Vagina (tissue), 2 donors: ENCODE measurements around the gene C11orf24. TPM values are rescaled to one million over a fixed set of nuclear protein-coding genes. Genes with fewer than 3 reads are reported as not detected.

ENCODE experiments used
- DNase-seq, 2 donors: peaks; one replicate each; pipeline ENCODE4 v3.0.0-alpha.2; 2017; ENCODE audit errors: extremely low spot score in 2 of 2
- H3K27ac ChIP-seq: fragments of 200-600 bp; sonication (generic); one replicate; pipeline ENCODE4 v1.5.1; 2019
- H3K27me3 ChIP-seq: fragments of 200-600 bp; sonication (generic); one replicate; pipeline ENCODE4 v1.5.1; 2019
- H3K36me3 ChIP-seq, 2 donors: fragments of 200-600 bp; sonication (generic); one replicate each; pipeline ENCODE4 v1.5.1; 2017 to 2019
- H3K4me1 ChIP-seq: fragments of 200-600 bp; sonication (generic); one replicate; pipeline ENCODE4 v1.5.1; 2019
- H3K4me3 ChIP-seq, 2 donors: fragments of 200-600 bp; sonication (generic); 1 replicate in 1 of 2; 2 replicates in 1 of 2; pipeline ENCODE4 v1.5.1; 2016 to 2019
- H3K9me3 ChIP-seq: fragments of 200-600 bp; sonication (generic); one replicate; pipeline ENCODE4 v1.5.1; 2019
- POLR2A ChIP-seq, 2 donors: fragments of 450-650 bp; IDR thresholded peaks; one replicate each; pipeline ENCODE4 v1.6.1; 2017; ENCODE audit warnings: antibody characterized with exemption in 2 of 2, mild to moderate bottlenecking in 2 of 2, moderate library complexity in 2 of 2
- POLR2AphosphoS5 ChIP-seq, 2 donors: sonication (generic); formaldehyde crosslinking; IDR thresholded peaks; one replicate each; pipeline ENCODE4 v1.9.0; 2017; ENCODE audit warnings: antibody characterized with exemption in 2 of 2, mild to moderate bottlenecking in 2 of 2, low read depth in 1 of 2; ENCODE audit not compliant: insufficient read depth in 1 of 2
- intact Hi-C: fragments of 100-400 bp; cut with DNase I; formaldehyde crosslinking; loops from one replicate; pipeline ENCODE4 v1.15.1; 2023
- total RNA-seq: library from RNA; depleted of rRNA; stranded (reverse); fragments of >200 nt; gene quantifications from one replicate; pipeline ENCODE4 v1.2.3, GENCODE V29; 2016
- TF ChIP-seq, protein P1 (sequence below), 3 experiments: fragments of 450-650 bp in 2 of 3; fragments of 200-600 bp in 1 of 3; sonication (generic) in 1 of 3; IDR thresholded peaks; one replicate each; pipeline ENCODE4 v1.5.1; 2017 to 2019; ENCODE audit warnings: antibody characterized with exemption in 3 of 3, mild to moderate bottlenecking in 2 of 3, moderate library complexity in 2 of 3

The C11orf24 gene
- total RNA-seq, 1 donor from 2014 or later = 38.1 TPM

DNA sequence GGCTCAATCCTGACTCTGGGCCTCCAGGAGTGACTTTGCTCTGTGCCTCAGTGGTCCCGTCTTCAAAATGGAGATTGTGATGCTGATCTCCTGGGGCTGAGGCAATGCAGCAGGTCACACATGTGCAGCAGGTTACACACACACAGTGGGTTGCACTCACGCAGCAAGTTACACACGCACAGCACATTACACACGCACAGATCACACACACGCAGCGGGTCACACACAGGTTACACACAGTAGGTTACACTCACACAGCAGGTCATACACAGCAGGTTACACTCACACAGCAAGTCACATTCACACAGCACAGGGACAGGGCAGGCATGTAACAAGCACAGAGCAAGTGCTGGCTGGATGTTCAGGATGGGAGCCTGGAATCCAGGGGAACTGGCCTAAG, 11.3 kb downstream of the C11orf24 start:
- no peak for DNase-seq
- Histone ChIP-seq H3K4me1 (peaks cover 30% of the 10 kb centered on the region), H3K9me3 (no peaks in the 10 kb centered on the region), H3K27me3 (no peaks in the 10 kb centered on the region), H3K27ac (no peak overlapping the region), H3K36me3 (peaks cover 0 to 38% of the 10 kb centered on the region in 2 donors), H3K4me3 (no peak overlapping the region)
- intact Hi-C loops = no loop called here
- TF ChIP-seq POLR2AphosphoS5 (IDR thresholded peaks at IDR 0.05; ENCODE audit: insufficient read depth in 1 of 2, low read depth in 1 of 2) = no peak
- TF ChIP-seq POLR2A (IDR thresholded peaks at IDR 0.05) = no peak
- TF ChIP-seq, protein P1, sequence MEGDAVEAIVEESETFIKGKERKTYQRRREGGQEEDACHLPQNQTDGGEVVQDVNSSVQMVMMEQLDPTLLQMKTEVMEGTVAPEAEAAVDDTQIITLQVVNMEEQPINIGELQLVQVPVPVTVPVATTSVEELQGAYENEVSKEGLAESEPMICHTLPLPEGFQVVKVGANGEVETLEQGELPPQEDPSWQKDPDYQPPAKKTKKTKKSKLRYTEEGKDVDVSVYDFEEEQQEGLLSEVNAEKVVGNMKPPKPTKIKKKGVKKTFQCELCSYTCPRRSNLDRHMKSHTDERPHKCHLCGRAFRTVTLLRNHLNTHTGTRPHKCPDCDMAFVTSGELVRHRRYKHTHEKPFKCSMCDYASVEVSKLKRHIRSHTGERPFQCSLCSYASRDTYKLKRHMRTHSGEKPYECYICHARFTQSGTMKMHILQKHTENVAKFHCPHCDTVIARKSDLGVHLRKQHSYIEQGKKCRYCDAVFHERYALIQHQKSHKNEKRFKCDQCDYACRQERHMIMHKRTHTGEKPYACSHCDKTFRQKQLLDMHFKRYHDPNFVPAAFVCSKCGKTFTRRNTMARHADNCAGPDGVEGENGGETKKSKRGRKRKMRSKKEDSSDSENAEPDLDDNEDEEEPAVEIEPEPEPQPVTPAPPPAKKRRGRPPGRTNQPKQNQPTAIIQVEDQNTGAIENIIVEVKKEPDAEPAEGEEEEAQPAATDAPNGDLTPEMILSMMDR (IDR thresholded peaks at IDR 0.05) = no peak

DNA sequence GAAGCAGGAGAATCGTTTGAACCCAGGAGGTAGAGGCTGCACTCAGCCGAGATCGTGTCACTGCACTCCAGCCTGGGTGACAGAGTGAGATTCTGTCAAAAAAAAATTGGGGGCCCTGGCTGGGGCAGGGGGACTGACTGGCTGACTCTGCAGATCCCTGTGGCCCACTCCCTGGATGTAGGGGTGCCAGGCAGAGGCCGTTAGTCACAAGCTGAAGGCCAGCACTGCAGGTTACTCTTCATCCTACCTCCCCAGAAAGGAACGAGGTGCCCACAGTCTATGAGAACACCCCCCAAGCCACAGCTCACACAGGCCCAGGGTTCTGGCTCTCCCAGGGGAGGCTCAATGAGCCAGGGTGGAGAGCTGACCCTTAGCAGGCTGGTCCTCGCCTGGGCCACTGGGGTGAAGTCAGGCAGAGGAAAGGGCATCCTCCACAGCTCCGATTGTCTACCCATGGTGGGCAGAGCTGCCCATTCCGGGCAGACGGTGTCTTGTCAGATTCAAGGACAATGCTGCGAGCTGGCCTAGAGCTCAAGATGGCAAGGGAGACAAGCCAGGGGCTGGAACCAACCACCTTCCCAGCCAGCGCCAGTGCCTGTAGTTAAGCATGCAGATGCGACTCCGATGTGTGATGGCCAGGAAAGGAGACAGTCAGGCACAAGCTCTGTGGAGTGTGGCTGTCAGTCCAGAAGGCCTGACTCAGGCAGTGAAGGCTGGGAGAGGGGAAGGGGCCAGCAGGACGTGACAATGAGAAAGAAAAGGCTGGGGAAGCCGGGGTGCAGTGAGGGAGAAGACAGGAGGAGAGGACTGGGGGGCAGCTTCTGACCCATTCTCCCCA, 12.4 kb downstream of the C11orf24 start:
- Histone ChIP-seq H3K27ac (no peak overlapping the region), H3K9me3 (no peaks in the 10 kb centered on the region), H3K4me3 (no peak overlapping the region), H3K4me1 (peaks cover 26% of the 10 kb centered on the region), H3K27me3 (no peaks in the 10 kb centered on the region), H3K36me3 (peaks cover 0 to 38% of the 10 kb centered on the region in 2 donors)
- intact Hi-C loops = loop anchor here (5.0 kb wide), 3 partner anchors 38 to 188 kb away; no protein-coding TSS in a partner anchor
- no peak for DNase-seq
- no peak for TF ChIP-seq POLR2AphosphoS5 (IDR thresholded peaks at IDR 0.05; ENCODE audit: insufficient read depth in 1 of 2, low read depth in 1 of 2)
- TF ChIP-seq, protein P1 (IDR thresholded peaks at IDR 0.05) = no peak
- TF ChIP-seq POLR2A (IDR thresholded peaks at IDR 0.05) = no peak

DNA sequence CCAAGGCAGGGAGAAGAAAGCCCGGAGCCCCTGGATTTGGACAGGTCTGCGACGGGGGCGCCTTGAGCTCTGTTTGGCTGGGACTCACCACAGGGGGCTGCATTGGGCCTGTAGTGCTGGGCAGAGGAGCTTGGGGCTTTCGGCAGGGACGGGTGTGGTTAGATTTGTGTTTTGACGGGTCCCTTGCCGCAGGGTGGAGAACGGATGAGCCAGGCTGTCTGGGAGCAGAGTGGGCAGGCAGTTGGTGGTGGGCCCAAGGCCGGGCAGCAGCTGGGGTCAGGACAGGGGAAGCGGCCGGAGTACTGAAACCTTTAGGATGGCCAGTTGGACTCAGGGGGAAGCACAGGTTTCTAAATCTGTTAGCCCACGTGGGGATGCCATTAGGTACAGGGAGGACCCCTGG, 13.4 kb downstream of the C11orf24 start:
- H3K27ac ChIP-seq = peak overlapping the region; percentile 73
- intact Hi-C loops = loop anchor here (5.0 kb wide), 3 partner anchors 39 to 189 kb away; no protein-coding TSS in a partner anchor

DNA sequence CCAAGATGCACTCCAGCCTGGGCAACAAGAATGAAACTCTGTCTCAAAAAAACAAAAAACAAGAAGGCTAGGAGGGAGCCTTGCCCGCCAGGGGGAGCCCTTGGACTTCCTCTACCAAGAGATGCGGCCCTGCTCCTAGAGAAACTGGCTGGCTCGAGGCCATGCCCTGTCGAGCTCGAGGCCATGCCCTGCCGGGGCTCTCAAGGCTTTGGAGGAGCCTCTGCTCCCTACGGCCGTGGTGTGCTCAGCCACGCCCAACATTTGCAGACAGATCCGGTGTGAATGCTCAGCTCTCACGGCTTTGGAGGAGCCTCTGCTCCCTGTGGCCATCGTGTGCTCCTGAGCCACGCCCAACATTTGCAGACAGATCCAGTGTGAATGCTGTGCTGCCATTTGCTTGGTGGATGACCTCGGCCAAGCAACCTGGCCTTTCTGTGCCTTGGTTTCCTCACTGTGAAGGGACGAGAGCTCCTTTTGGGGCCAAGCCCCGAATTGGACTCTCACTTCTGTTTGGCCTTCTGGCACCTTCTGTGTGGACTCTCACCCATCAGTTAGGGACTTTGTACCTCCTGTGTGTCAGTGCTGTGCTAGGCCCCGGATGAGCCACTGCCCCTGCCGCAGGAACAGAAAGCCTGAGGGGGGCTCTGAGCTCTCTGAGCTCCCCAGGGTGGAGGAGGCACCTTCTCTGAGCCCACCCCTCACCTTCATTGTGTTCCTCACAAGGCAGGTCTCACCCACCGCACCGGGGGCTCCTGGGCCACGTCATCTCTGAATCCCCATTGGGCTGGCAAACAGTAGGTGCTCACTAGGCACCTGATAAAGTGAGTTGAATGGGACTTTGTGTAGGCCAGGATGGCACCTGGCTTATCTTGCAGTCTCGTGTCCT, 14.1 kb downstream of the C11orf24 start:
- Histone ChIP-seq H3K27me3 (no peaks in the 10 kb centered on the region), H3K4me1 (peaks cover 26% of the 10 kb centered on the region), H3K27ac (peak overlapping the region; percentile 73), H3K4me3 (no peak overlapping the region), H3K36me3 (peaks cover 0 to 22% of the 10 kb centered on the region in 2 donors), H3K9me3 (no peaks in the 10 kb centered on the region)
- intact Hi-C loops = loop anchor here (5.0 kb wide), 3 partner anchors 40 to 190 kb away; no protein-coding TSS in a partner anchor
- no peak for DNase-seq
- TF ChIP-seq, protein P1 (IDR thresholded peaks at IDR 0.05) = peak; percentile 90 to 96 (median 92)
- TF ChIP-seq POLR2A (IDR thresholded peaks at IDR 0.05) = no peak
- TF ChIP-seq POLR2AphosphoS5 (IDR thresholded peaks at IDR 0.05; ENCODE audit: insufficient read depth in 1 of 2, low read depth in 1 of 2) = peak; percentile 45 to 50

More for the DNA sequence above, 13.4 kb downstream of the C11orf24 start:
- TF ChIP-seq, protein P1 (IDR thresholded peaks at IDR 0.05) = no peak
- no peak for TF ChIP-seq POLR2A (IDR thresholded peaks at IDR 0.05)
- no peak for TF ChIP-seq POLR2AphosphoS5 (IDR thresholded peaks at IDR 0.05; ENCODE audit: insufficient read depth in 1 of 2, low read depth in 1 of 2)
- H3K36me3 ChIP-seq = peaks cover 0 to 28% of the 10 kb centered on the region in 2 donors
- DNase-seq = no peak
- H3K4me3 ChIP-seq = no peak overlapping the region
- no peaks in the 10 kb centered on the region for H3K27me3 ChIP-seq
- H3K9me3 ChIP-seq = no peaks in the 10 kb centered on the region
- peaks cover 26% of the 10 kb centered on the region for H3K4me1 ChIP-seq
